Panc1 (cell line): ENCODE results near the gene TTLL7. TPM values are rescaled to one million over a fixed set of nuclear protein-coding genes. Genes with fewer than 3 reads are reported as not detected.

Experiments used
- ATAC-seq: fragments of 200-7000 bp; cut with Tn5 transposase; 2 replicates; pipeline ENCODE4 v1.9.1; 2020; ENCODE audit warnings: mild to moderate bottlenecking, moderate library complexity
- BruUV-seq: library from RNA; stranded (reverse); fragments of 400-500 nt; replicated peaks from 2 replicates; lab custom pipeline; 2021; lab: Mats Ljungman, UMichigan
- CTCF ChIA-PET: fragments of 300-600 bp; sonication (Branson Sonifier 250); formaldehyde crosslinking; loops from one replicate; lab custom pipeline; 2022; ENCODE audit warnings: antibody characterized with exemption; lab: Charles Lee
- POLR2A ChIA-PET: fragments of 300-600 bp; sonication (Branson Sonifier 250); formaldehyde crosslinking; loops from one replicate; lab custom pipeline; 2022; ENCODE audit warnings: antibody characterized with exemption; lab: Charles Lee
- DNase-seq: peaks from one replicate; pipeline ENCODE4 v3.0.0-alpha.2; 2010; ENCODE audit warnings: low read depth, low spot score
- H3K27ac ChIP-seq: 2 replicates; pipeline ENCODE4 v1.5.1; 2011; ENCODE audit warnings: mild to moderate bottlenecking, low read length, inconsistent platforms
- H3K27me3 ChIP-seq: fragments of 200-500 bp; sonication (Bioruptor generic); 2 replicates; pipeline ENCODE4 v1.6.0; 2014; ENCODE audit warnings: low read length, inconsistent platforms; ENCODE audit not compliant: control insufficient read depth, insufficient read depth
- H3K36me3 ChIP-seq: fragments of 200-500 bp; sonication (Bioruptor generic); 2 replicates; pipeline ENCODE4 v1.5.1; 2014; ENCODE audit warnings: inconsistent platforms, mild to moderate bottlenecking, low read length, moderate library complexity; ENCODE audit not compliant: control insufficient read depth, insufficient read depth
- H3K4me1 ChIP-seq: 2 replicates; pipeline ENCODE4 v1.5.1; 2011; ENCODE audit warnings: inconsistent platforms, mild to moderate bottlenecking, low read length, moderate library complexity; ENCODE audit not compliant: control insufficient read depth, insufficient read depth
- H3K4me3 ChIP-seq, 2 experiments: 2 replicates each; pipeline ENCODE4 v1.5.1; 2011 to 2012; ENCODE audit warnings: low read depth in 2 of 2, low read length in 2 of 2, mild to moderate bottlenecking in 2 of 2, inconsistent platforms in 1 of 2, moderate library complexity in 1 of 2
- H3K9me3 ChIP-seq: fragments of 200-500 bp; sonication (Bioruptor generic); 2 replicates; pipeline ENCODE4 v1.5.1; 2014; ENCODE audit warnings: low read depth, mild to moderate bottlenecking, inconsistent platforms, low read length, moderate library complexity; ENCODE audit not compliant: control insufficient read depth, insufficient read depth
- CTCF ChIP-seq: fragments of 450-650 bp; IDR thresholded peaks from 2 replicates; pipeline ENCODE4 v1.5.1; 2017; ENCODE audit warnings: mild to moderate bottlenecking
- POLR2AphosphoS5 ChIP-seq: IDR thresholded peaks from 2 replicates; pipeline ENCODE4 v1.6.1; 2012; ENCODE audit warnings: mild to moderate bottlenecking, low read depth, low read length, moderate library complexity
- REST ChIP-seq, 2 experiments: IDR thresholded peaks; 2 replicates each; pipeline ENCODE4 v1.6.1; 2011 to 2012; ENCODE audit warnings: low read depth in 2 of 2, control low read depth in 1 of 2, low read length in 1 of 2, mild to moderate bottlenecking in 1 of 2, moderate library complexity in 1 of 2; ENCODE audit not compliant: insufficient read depth in 1 of 2
- SIN3A ChIP-seq: IDR thresholded peaks from 2 replicates; pipeline ENCODE4 v1.6.1; 2012; ENCODE audit warnings: low read depth, mild to moderate bottlenecking, low read length, moderate library complexity, borderline replicate concordance; ENCODE audit not compliant: insufficient read depth
- TCF7L2 ChIP-seq: IDR thresholded peaks from 2 replicates; pipeline ENCODE4 v1.6.1; 2011; ENCODE audit warnings: mild to moderate bottlenecking, low read depth, low read length, inconsistent platforms
- in situ Hi-C: cut with HindIII; loops from 2 replicates; pipeline ENCODE4 v1.10.0; 2016; ENCODE audit warnings: low sequenced_read_pairs, low pct_unique_long_range_greater_than_20kb
- intact Hi-C: fragments of 100-400 bp; cut with micrococcal nuclease; formaldehyde crosslinking; loops from one replicate; pipeline ENCODE4 v1.10.0; 2022; ENCODE audit not compliant: unreplicated experiment
- total RNA-seq: library from RNA; stranded (reverse); gene quantifications from one replicate; pipeline ENCODE4 v1.2.1, GENCODE V29; 2021; ENCODE audit not compliant: unreplicated experiment

Gene TTLL7
- total RNA-seq, 1 experiment from 2014 or later, result 31.4 TPM

GRCh38 chr1:83996621-83997020 is 2.3 kb downstream of the TTLL7 start:
- Histone ChIP-seq H3K9me3 (no peaks in the 10 kb centered on the region), H3K4me3 (no peak overlapping the region), H3K4me1 (peaks cover 16% of the 10 kb centered on the region), H3K27me3 (no peaks in the 10 kb centered on the region), H3K27ac (no peak overlapping the region), H3K36me3 (no peaks in the 10 kb centered on the region)
- ChIA-PET POLR2A (no interaction called here), CTCF (no interaction called here)
- no peak for ATAC-seq
- in situ Hi-C loops (no loop called here), intact Hi-C loops (loop anchor here (10.0 kb wide), 1 partner anchor 78 kb away; no protein-coding TSS in a partner anchor)
- no peak for DNase-seq
- no TSS peak for BruUV-seq
- no peak for TF ChIP-seq SIN3A
- TF ChIP-seq TCF7L2, result no peak
- TF ChIP-seq CTCF, result no peak
- TF ChIP-seq POLR2AphosphoS5, result no peak
- no peak for TF ChIP-seq REST (IDR thresholded peaks at IDR 0.05; ENCODE audit: insufficient read depth in 1 of 2, low read depth in 2 of 2, low read length in 1 of 2)

GRCh38 chr1:83996191-83996590 is 2.7 kb downstream of the TTLL7 start:
- intact Hi-C loops, result loop anchor here (10.0 kb wide), 1 partner anchor 79 kb away; no protein-coding TSS in a partner anchor
- Histone ChIP-seq H3K4me1 (peaks cover 16% of the 10 kb centered on the region), H3K27me3 (no peaks in the 10 kb centered on the region), H3K9me3 (no peaks in the 10 kb centered on the region), H3K4me3 (no peak overlapping the region), H3K27ac (no peak overlapping the region), H3K36me3 (no peaks in the 10 kb centered on the region)
- no peak for DNase-seq
- in situ Hi-C loops, result no loop called here
- ChIA-PET POLR2A (no interaction called here), CTCF (no interaction called here)
- no TSS peak for BruUV-seq
- no peak for ATAC-seq
- TF ChIP-seq SIN3A (no peak), TCF7L2 (no peak), CTCF (no peak), POLR2AphosphoS5 (no peak), REST (IDR thresholded peaks at IDR 0.05; ENCODE audit: insufficient read depth in 1 of 2, low read depth in 2 of 2, low read length in 1 of 2) (no peak)
